RCC 7860 (cell line): ENCODE results near the gene SLC20A1.
"Not testable (repeated sequence)": the region's sequence is repeated elsewhere in the genome, so short reads cannot be mapped to it uniquely, and the experiment has no call there.

ENCODE experiments used
- DNase-seq: peaks from one replicate; pipeline ENCODE4 v3.0.0-alpha.2; 2015; ENCODE audit warnings: low spot score
- FAIRE-seq: peaks from 2 replicates; lab custom pipeline; 2012; peaks lifted over from hg19 to GRCh38; lab: Jason Lieb, UNC

The SLC20A1 gene

GRCh38 chr2:112703684-112704083 is 57.9 kb downstream of the SLC20A1 start:
- FAIRE-seq (no peak), DNase-seq (no peak)

- DNase-seq (peak; percentile 78), FAIRE-seq (peak; percentile 69)
Measured at GRCh38 chr2:112705575-112705974, 59.8 kb downstream of the SLC20A1 start.

DNA sequence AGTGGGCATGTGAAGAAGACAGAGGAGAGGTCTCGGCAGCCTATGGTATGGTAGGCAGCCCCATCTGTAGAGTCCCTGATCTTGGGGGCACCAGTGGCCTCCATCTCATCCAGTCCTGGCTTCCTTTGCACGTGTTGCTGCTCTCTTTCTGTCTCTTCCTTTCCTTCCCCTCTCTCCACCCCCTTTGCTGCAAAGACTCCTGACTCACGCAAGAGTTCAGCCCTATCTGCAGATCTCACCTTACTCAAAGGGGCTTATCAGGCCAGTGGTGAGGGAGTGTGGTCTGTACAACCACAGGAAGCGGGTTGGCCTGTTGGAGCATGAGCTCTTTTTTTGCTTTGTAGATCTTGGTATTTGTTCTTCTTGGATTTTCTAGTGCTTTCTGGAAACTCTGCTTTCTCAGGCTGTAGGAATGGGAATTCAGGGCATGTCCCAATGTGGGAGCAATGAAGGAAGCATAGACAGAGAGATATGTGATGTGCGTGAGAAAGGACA is 60.5 kb downstream of the SLC20A1 start:
- peak; percentile 90 for FAIRE-seq
- peak; percentile 92 for DNase-seq

DNA sequence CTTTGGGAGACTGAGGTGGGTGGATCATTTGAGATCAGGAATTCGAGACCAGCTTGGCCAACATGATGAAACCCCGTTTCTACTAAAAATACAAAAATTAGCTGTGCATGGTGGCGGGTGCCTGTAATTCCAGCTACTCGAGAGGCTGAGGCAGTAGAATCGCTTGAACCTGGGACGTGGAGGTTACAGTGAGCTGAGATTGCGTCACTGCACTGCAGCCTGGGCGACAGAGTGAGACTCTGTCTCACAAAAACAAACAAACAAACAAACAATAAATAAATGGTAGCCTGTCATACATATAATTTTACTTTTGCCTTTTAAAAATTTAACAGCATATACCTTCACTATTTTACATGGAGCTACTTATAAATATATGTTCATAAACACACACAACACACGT is 61.2 kb downstream of the SLC20A1 start:
- not testable (repeated sequence) for DNase-seq, FAIRE-seq

- FAIRE-seq (no peak), DNase-seq (no peak)
Measured at GRCh38 chr2:112708968-112709367, 63.2 kb downstream of the SLC20A1 start.

- DNase-seq = no peak
- no peak for FAIRE-seq
Measured at GRCh38 chr2:112709703-112710102, 64.0 kb downstream of the SLC20A1 start.

GRCh38 chr2:112710956-112711750 is 65.4 kb downstream of the SLC20A1 start:
- FAIRE-seq = no peak
- no peak for DNase-seq

GRCh38 chr2:112712465-112712864 is 66.7 kb downstream of the SLC20A1 start:
- FAIRE-seq = no peak
- DNase-seq = no peak

DNA sequence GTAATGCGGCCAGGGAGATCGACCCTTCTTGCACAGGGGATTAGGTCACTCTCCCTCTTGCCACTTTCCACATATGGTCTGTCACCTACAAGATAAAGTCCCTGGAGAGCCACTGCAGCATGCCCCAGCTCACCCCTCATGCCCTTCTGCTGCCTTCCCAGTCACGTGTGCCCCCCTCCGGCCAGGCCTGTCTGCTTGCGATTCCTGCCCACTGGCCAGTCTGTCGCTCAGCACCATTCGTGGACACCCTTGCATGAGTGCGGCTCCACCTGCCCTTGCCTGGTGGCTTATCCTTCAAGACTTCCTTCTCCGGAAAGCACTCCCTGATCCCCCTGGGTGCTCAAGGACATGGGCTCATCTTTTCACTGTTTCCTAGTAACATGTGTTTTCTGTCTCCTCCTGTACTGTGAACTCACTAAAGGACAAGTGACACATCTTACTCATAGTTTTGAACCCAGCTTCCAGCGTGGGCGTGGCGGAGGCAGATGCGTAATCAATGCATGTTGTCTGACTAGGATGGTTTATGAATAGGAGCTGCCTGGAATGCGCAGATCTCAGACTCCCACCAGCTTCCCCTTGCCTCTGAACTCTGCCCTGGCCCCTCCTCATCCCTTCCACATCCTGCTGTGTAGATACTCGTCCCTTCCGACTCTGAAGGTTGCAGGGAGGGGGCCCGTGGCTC is 67.3 kb downstream of the SLC20A1 start:
- DNase-seq (peak; percentile 15), FAIRE-seq (no peak)
